Keratinocyte (primary cell): ENCODE results near the gene TSGA10. TPM values are rescaled to one million over a fixed set of nuclear protein-coding genes. Genes with fewer than 3 reads are reported as not detected.

Source experiments
- DNase-seq: peaks from one replicate; pipeline ENCODE4 v3.0.0-alpha.2; 2011; ENCODE audit warnings: low read depth, missing footprints, low spot score
- FAIRE-seq: peaks from 2 replicates; lab custom pipeline; 2011; peaks lifted over from hg19 to GRCh38; lab: Jason Lieb, UNC
- H2AFZ ChIP-seq: 2 replicates; pipeline ENCODE4 v1.6.0; 2012; ENCODE audit warnings: low read length, control low read depth, inconsistent platforms; ENCODE audit not compliant: control insufficient read depth
- H3K27ac ChIP-seq: 2 replicates; pipeline ENCODE4 v1.5.1; 2011; ENCODE audit warnings: low read length; ENCODE audit not compliant: control insufficient read depth, insufficient read depth
- H3K27me3 ChIP-seq: 3 replicates; pipeline ENCODE4 v1.6.0; 2011; ENCODE audit warnings: low read length; ENCODE audit not compliant: control insufficient read depth, insufficient read depth; ENCODE audit errors: extremely low read depth
- H3K36me3 ChIP-seq, 2 experiments: 2 replicates in 1 of 2; 3 replicates in 1 of 2; pipeline ENCODE4 v1.5.1; 2011; ENCODE audit warnings: low read length in 2 of 2, mild to moderate bottlenecking in 1 of 2; ENCODE audit not compliant: control insufficient read depth in 2 of 2, insufficient read depth in 2 of 2; ENCODE audit errors: extremely low read depth in 1 of 2
- H3K4me1 ChIP-seq: 3 replicates; pipeline ENCODE4 v1.5.1; 2011; ENCODE audit warnings: low read length; ENCODE audit not compliant: control insufficient read depth, insufficient read depth; ENCODE audit errors: extremely low read depth
- H3K4me2 ChIP-seq: 3 replicates; pipeline ENCODE4 v1.6.0; 2011; ENCODE audit warnings: low read depth, low read length; ENCODE audit not compliant: control insufficient read depth, insufficient read depth; ENCODE audit errors: extremely low read depth
- H3K4me3 ChIP-seq, 3 experiments: fragments of 200-600 bp in 1 of 3; sonication (generic) in 1 of 3; 2 replicates in 2 of 3; 3 replicates in 1 of 3; pipeline ENCODE4 v1.5.1; 2011 to 2016; ENCODE audit warnings: low read length in 3 of 3, mild to moderate bottlenecking in 3 of 3, control low read depth in 2 of 3, inconsistent platforms in 1 of 3, low read depth in 1 of 3, mixed read lengths in 1 of 3, mixed run types in 1 of 3, moderate library complexity in 1 of 3; ENCODE audit not compliant: control insufficient read depth in 2 of 3, insufficient read depth in 2 of 3; ENCODE audit errors: extremely low read depth in 1 of 3
- H3K79me2 ChIP-seq: 2 replicates; pipeline ENCODE4 v1.6.0; 2012; ENCODE audit warnings: low read length; ENCODE audit not compliant: control insufficient read depth, insufficient read depth
- H3K9ac ChIP-seq: 3 replicates; pipeline ENCODE4 v1.6.0; 2011; ENCODE audit warnings: low read length; ENCODE audit not compliant: control insufficient read depth, insufficient read depth; ENCODE audit errors: extremely low read depth
- H3K9me1 ChIP-seq: 3 replicates; pipeline ENCODE4 v1.6.0; 2011; ENCODE audit warnings: low read length; ENCODE audit not compliant: control insufficient read depth, insufficient read depth; ENCODE audit errors: extremely low read depth
- H3K9me3 ChIP-seq: 2 replicates; pipeline ENCODE4 v1.5.1; 2012; ENCODE audit warnings: low read depth, low read length; ENCODE audit not compliant: control insufficient read depth
- H4K20me1 ChIP-seq: 3 replicates; pipeline ENCODE4 v1.6.0; 2011; ENCODE audit warnings: low read length; ENCODE audit not compliant: control insufficient read depth, insufficient read depth; ENCODE audit errors: extremely low read depth
- CTCF ChIP-seq, 3 experiments: IDR thresholded peaks in 1 of 3; conservative IDR thresholded peaks in 1 of 3; optimal IDR thresholded peaks in 1 of 3; 2 replicates in 2 of 3; 3 replicates in 1 of 3; pipeline versions ENCODE3 to v1.5.1; 2011; ENCODE audit warnings: low read length in 3 of 3, mild to moderate bottlenecking in 3 of 3, moderate library complexity in 2 of 3, control low read depth in 1 of 3, inconsistent platforms in 1 of 3; ENCODE audit not compliant: insufficient read depth in 2 of 3; ENCODE audit errors: extremely low read depth in 1 of 3
- EZH2 ChIP-seq: IDR thresholded peaks from one replicate; pipeline ENCODE4 v1.6.1; 2012; ENCODE audit warnings: inconsistent platforms, mild to moderate bottlenecking, low read length, moderate library complexity
- dilution Hi-C: fragments of 300-500 bp; cut with MboI; formaldehyde crosslinking; loops from one replicate; pipeline ENCODE4 v1.7.0; 2020; ENCODE audit warnings: low sequenced_read_pairs; ENCODE audit not compliant: extremely low pct_ligation_motif_present
- polyA plus RNA-seq, 5 experiments: library from polyadenylated mRNA; depleted of rRNA in 3 of 5; stranded (reverse) in 3 of 5; stranded (forward) in 1 of 5; unstranded in 1 of 5; fragments of >200 nt; gene quantifications; 1 replicate in 1 of 5; 2 replicates in 3 of 5; 3 replicates in 1 of 5; pipeline versions ENCODE4 v1.2.1 to v1.2.3, GENCODE V29; 2011 to 2012; ENCODE audit warnings: missing spikeins in 2 of 5, low read depth in 1 of 5, low replicate concordance in 1 of 5

The TSGA10 gene
- polyA plus RNA-seq, 1 donor (not counting 4 experiments of a cell fraction or from before 2014, with no cell fraction given), result 2.4 TPM

- DNase-seq (no peak), FAIRE-seq (no peak)
- Histone ChIP-seq H3K9me1 (no peaks in the 10 kb centered on the region), H3K27ac (no peak overlapping the region), H3K27me3 (no peaks in the 10 kb centered on the region), H4K20me1 (no peaks in the 10 kb centered on the region), H3K4me1 (no peaks in the 10 kb centered on the region), H3K36me3 (peaks cover 8 to 10% of the 10 kb centered on the region in 2 experiments), H3K9me3 (no peaks in the 10 kb centered on the region), H3K4me2 (no peak overlapping the region), H3K4me3 (no peak overlapping the region), H3K9ac (no peak overlapping the region), H2AFZ (no peak overlapping the region), H3K79me2 (no peaks in the 10 kb centered on the region)
- TF ChIP-seq EZH2 (no peak), CTCF (optimal IDR thresholded peaks at IDR 0.05 in 1 of 3, IDR thresholded peaks at IDR 0.05 in 1 of 3, conservative IDR thresholded peaks at IDR 0.05 in 1 of 3; ENCODE audit: extremely low read depth in 1 of 3, insufficient read depth in 2 of 3, low read length in 3 of 3) (no peak)
- dilution Hi-C loops, result no loop called here
Measured at GRCh38 chr2:99169534-99169933, 14.8 kb upstream of the TSGA10 start.

DNA sequence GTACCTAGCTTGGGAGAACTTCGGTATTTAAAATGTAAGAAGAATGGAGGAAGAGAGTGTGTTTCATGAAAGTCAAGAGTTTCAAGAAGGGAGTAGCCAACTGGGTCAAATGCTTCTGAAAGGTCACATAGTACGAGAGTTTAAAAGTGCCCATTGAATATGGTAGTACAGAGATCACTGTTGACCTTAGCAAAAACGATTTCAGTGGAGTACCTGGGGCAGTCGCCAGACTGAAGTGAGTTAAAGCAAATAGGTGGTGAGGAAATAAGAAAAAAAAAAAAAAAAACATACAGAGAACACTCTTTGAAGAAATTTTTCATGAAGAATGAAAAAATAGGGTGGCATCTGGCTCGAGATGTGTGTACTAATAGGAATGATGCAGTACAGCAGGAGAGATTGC, 11.5 kb upstream of the TSGA10 start:
- no peak overlapping the region for H3K27ac ChIP-seq
- no peaks in the 10 kb centered on the region for H3K79me2 ChIP-seq
- dilution Hi-C loops, result no loop called here
- no peaks in the 10 kb centered on the region for H3K4me1 ChIP-seq
- no peak for DNase-seq
- H3K9me3 ChIP-seq, result no peaks in the 10 kb centered on the region
- no peak for TF ChIP-seq CTCF (optimal IDR thresholded peaks at IDR 0.05 in 1 of 3, IDR thresholded peaks at IDR 0.05 in 1 of 3, conservative IDR thresholded peaks at IDR 0.05 in 1 of 3; ENCODE audit: extremely low read depth in 1 of 3, insufficient read depth in 2 of 3, low read length in 3 of 3)
- TF ChIP-seq EZH2, result no peak
- peaks cover 6 to 7% of the 10 kb centered on the region in 2 experiments for H3K36me3 ChIP-seq
- no peak overlapping the region for H3K4me3 ChIP-seq
- no peak overlapping the region for H3K9ac ChIP-seq
- no peak for FAIRE-seq
- no peak overlapping the region for H2AFZ ChIP-seq
- no peaks in the 10 kb centered on the region for H3K27me3 ChIP-seq
- H3K4me2 ChIP-seq, result no peak overlapping the region
- no peaks in the 10 kb centered on the region for H3K9me1 ChIP-seq
- H4K20me1 ChIP-seq, result no peaks in the 10 kb centered on the region
